CD4-positive, alpha-beta T cell (primary cell): ENCODE data around the gene ZNF154. TPM values are rescaled to one million over a fixed set of nuclear protein-coding genes. Genes with fewer than 3 reads are reported as not detected.

Source experiments
- ATAC-seq: fragments of 200-7000 bp; cut with Tn5 transposase; one replicate; pipeline ENCODE4 v1.10.0; 2022; ENCODE audit warnings: mild to moderate bottlenecking; ENCODE audit not compliant: poor library complexity
- CTCF ChIA-PET: fragments of 350-600 bp; sonication (Branson Sonifier 250); formaldehyde crosslinking; loops from one replicate; lab custom pipeline; 2021; ENCODE audit warnings: antibody characterized with exemption, inconsistent platforms; lab: Charles Lee
- POLR2A ChIA-PET: fragments of 350-600 bp; sonication (Branson Sonifier 250); formaldehyde crosslinking; loops from one replicate; lab custom pipeline; 2021; ENCODE audit warnings: antibody characterized with exemption, inconsistent platforms; lab: Charles Lee
- DNase-seq, 14 experiments: peaks; one replicate each; pipeline ENCODE4 v3.0.0-alpha.2; 2013 to 2020; ENCODE audit warnings: mixed read lengths in 2 of 14
- H3K27ac ChIP-seq, 2 donors: one replicate each; pipeline versions ENCODE4 v1.5.1 to v1.7.0; 2013; ENCODE audit warnings: low read length in 2 of 2, low read depth in 1 of 2, mild to moderate bottlenecking in 1 of 2
- H3K27me3 ChIP-seq, 2 experiments: 1 replicate in 1 of 2; 2 replicates in 1 of 2; pipeline versions ENCODE4 v1.6.1 to v1.7.0; 2013; ENCODE audit warnings: low read length in 2 of 2, control low read depth in 1 of 2, mild to moderate bottlenecking in 1 of 2, moderate library complexity in 1 of 2; ENCODE audit not compliant: insufficient read depth in 2 of 2, control insufficient read depth in 1 of 2
- H3K36me3 ChIP-seq: one replicate; pipeline ENCODE4 v1.6.1; 2013; ENCODE audit warnings: low read length, control low read depth; ENCODE audit not compliant: insufficient read depth
- H3K4me1 ChIP-seq: one replicate; pipeline ENCODE4 v1.6.1; 2013; ENCODE audit warnings: low read length, control low read depth; ENCODE audit not compliant: insufficient read depth
- H3K4me3 ChIP-seq: one replicate; pipeline ENCODE4 v1.5.1; 2013; ENCODE audit warnings: mild to moderate bottlenecking, low read length, moderate library complexity
- H3K9me3 ChIP-seq, 2 experiments: 1 replicate in 1 of 2; 2 replicates in 1 of 2; pipeline versions ENCODE4 v1.6.1 to v1.7.0; 2013; ENCODE audit warnings: low read length in 2 of 2, mild to moderate bottlenecking in 2 of 2, control low read depth in 1 of 2, moderate library complexity in 1 of 2; ENCODE audit not compliant: control insufficient read depth in 1 of 2, insufficient read depth in 1 of 2
- H3K27ac Mint-ChIP-seq: one replicate; pipeline ENCODE4 v1.8.0; 2020; ENCODE audit warnings: mixed read lengths
- H3K27me3 Mint-ChIP-seq: one replicate; pipeline ENCODE4 v1.8.0; 2021; ENCODE audit warnings: mixed read lengths
- H3K36me3 Mint-ChIP-seq: one replicate; pipeline ENCODE4 v1.8.0; 2021; ENCODE audit warnings: low read depth, mixed read lengths
- H3K4me1 Mint-ChIP-seq: one replicate; pipeline ENCODE4 v1.8.0; 2021; ENCODE audit warnings: low read depth, mixed read lengths
- H3K4me3 Mint-ChIP-seq: one replicate; pipeline ENCODE4 v1.8.0; 2020; ENCODE audit warnings: mild to moderate bottlenecking, mixed read lengths
- H3K9me3 Mint-ChIP-seq: one replicate; pipeline ENCODE4 v1.8.0; 2020; ENCODE audit warnings: mixed read lengths
- CTCF ChIP-seq: fragments of 200-600 bp; IDR thresholded peaks from one replicate; pipeline ENCODE4 v1.8.0; 2022; ENCODE audit warnings: antibody characterized with exemption, mild to moderate bottlenecking
- intact Hi-C, 2 experiments: fragments of 100-400 bp; cut with DNase I in 1 of 2; cut with micrococcal nuclease in 1 of 2; formaldehyde crosslinking; loops; one replicate each; pipeline versions ENCODE4 v1.15.1 to v1.9.0; 2023 to 2025; cut with DNase I, micrococcal nuclease
- total RNA-seq, 174 experiments: library from RNA in 2 of 174; stranded (reverse) in 2 of 174; gene quantifications; one replicate each; pipeline ENCODE4 v1.2.3 and lab custom pipeline; 2021 to 2026

The ZNF154 gene
- total RNA-seq, 2 experiments from 2014 or later, result 16.9 to 18.0 TPM

- ChIA-PET POLR2A (no interaction called here), CTCF (no interaction called here)
- TF ChIP-seq CTCF, result no peak
- intact Hi-C loops, result no loop called here
- Mint-ChIP-seq H3K36me3 (peaks cover 97% of the 10 kb centered on the region), H3K27ac (no peak overlapping the region), H3K27me3 (no peaks in the 10 kb centered on the region), H3K9me3 (peaks cover 27% of the 10 kb centered on the region), H3K4me3 (no peak overlapping the region), H3K4me1 (peaks cover 18% of the 10 kb centered on the region)
- H3K27ac ChIP-seq, result no peak overlapping the region
- no peaks in the 10 kb centered on the region for H3K4me1 ChIP-seq
- no peak overlapping the region for H3K4me3 ChIP-seq
- peaks cover 57 to 95% of the 10 kb centered on the region in 2 experiments for H3K9me3 ChIP-seq
- no peaks in the 10 kb centered on the region for H3K27me3 ChIP-seq
- no peak for DNase-seq
- peaks cover 37% of the 10 kb centered on the region for H3K36me3 ChIP-seq
- ATAC-seq, result no peak
These were observed 7.4 kb downstream of the ZNF154 start for GRCh38 chr19:57701625-57702024.

DNA sequence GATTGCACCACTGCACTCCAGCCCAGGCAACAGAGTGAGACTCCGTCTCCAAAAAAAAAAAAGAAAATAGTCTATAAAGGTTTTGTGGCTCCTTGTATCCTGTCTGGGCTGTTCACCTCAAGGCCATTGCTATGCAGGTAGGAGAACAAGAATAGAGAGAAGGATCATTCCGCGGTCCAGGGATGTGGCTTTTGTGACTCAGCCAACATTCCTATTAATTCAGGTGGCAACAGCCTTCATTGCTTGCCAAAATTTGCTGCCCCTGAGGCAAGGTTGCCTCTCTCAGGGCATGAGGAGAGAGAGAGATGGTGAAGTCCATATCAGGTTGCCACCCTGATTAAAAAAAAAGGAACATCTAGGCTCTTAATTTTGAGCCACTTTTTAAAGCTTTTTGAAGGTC, 19.3 kb downstream of the ZNF154 start:
- H3K4me1 Mint-ChIP-seq, result peaks cover 7% of the 10 kb centered on the region
- POLR2A ChIA-PET, result interaction anchor here (1.6 kb wide), 1 partner anchor 19 kb away, joined by 6 read pairs; the partner anchor contains the start of gene ZNF154
- intact Hi-C loops, result loop anchor here in 1 of 2 experiments (5.0 kb wide), 1 partner anchor 83 kb away; no protein-coding TSS in a partner anchor

DNA sequence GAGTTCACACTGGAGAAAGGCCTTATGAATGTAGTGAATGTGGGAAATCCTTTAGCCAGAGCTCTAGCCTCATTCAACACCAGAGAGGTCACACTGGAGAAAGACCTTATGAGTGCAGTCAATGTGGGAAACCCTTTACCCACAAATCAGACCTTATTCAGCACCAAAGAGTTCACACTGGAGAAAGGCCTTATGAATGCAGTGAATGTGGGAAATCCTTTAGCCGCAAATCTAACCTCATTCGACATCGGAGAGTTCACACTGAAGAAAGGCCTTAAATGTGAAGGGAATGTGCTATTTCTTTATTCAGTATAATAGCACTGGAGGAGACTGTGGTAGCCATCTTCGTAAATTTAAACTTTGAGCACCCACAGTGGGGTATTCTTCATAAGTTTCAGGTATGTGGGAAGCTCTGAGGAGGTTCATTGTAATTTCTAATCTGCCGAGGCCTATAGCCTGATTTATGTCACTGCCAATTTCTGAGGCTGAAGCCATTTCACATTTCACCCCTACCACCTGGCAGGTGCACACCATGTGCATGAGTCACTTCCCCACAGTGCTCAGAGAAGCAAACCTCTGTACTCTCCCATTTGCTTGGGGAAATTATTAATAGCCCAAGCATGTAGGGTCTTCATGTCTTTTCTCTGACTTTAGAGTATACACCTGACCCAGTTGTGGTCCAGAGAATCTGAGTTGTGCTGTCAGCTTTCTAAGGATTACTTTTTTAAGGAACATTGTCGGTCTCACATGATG, 20.8 kb downstream of the ZNF154 start:
- no peaks in the 10 kb centered on the region for H3K27me3 ChIP-seq
- Mint-ChIP-seq H3K36me3 (peaks cover 85% of the 10 kb centered on the region), H3K27me3 (no peaks in the 10 kb centered on the region), H3K4me3 (no peak overlapping the region), H3K27ac (no peak overlapping the region), H3K9me3 (peaks cover 34% of the 10 kb centered on the region), H3K4me1 (peaks cover 23% of the 10 kb centered on the region)
- intact Hi-C loops, result loop anchor here in 1 of 2 experiments (5.0 kb wide), 1 partner anchor 84 kb away; no protein-coding TSS in a partner anchor
- peaks cover 46% of the 10 kb centered on the region for H3K36me3 ChIP-seq
- no peak overlapping the region for H3K27ac ChIP-seq
- ATAC-seq (no peak), DNase-seq (no peak)
- peaks cover 9% of the 10 kb centered on the region for H3K4me1 ChIP-seq
- POLR2A ChIA-PET, result no interaction called here
- TF ChIP-seq CTCF, result no peak
- no peak overlapping the region for H3K4me3 ChIP-seq
- CTCF ChIA-PET, result no interaction called here
- H3K9me3 ChIP-seq, result peaks cover 65 to 87% of the 10 kb centered on the region in 2 experiments

More for the DNA sequence above, 19.3 kb downstream of the ZNF154 start:
- H3K27me3 Mint-ChIP-seq, result no peaks in the 10 kb centered on the region
- no peak overlapping the region for H3K4me3 Mint-ChIP-seq
- CTCF ChIA-PET, result interaction anchor here (0.6 kb wide), 1 partner anchor 80 kb away, joined by 5 read pairs; no protein-coding TSS in a partner anchor
- TF ChIP-seq CTCF, result no peak
- ATAC-seq, result no peak
- H3K27me3 ChIP-seq, result no peaks in the 10 kb centered on the region
- H3K27ac Mint-ChIP-seq, result no peak overlapping the region
- H3K27ac ChIP-seq, result no peak overlapping the region
- peaks cover 66 to 85% of the 10 kb centered on the region in 2 experiments for H3K9me3 ChIP-seq
- peaks cover 31% of the 10 kb centered on the region for H3K36me3 ChIP-seq
- H3K4me1 ChIP-seq, result no peaks in the 10 kb centered on the region
- peaks cover 27% of the 10 kb centered on the region for H3K9me3 Mint-ChIP-seq
- peaks cover 84% of the 10 kb centered on the region for H3K36me3 Mint-ChIP-seq
- no peak overlapping the region for H3K4me3 ChIP-seq
- no peak for DNase-seq
